GM19372 (cell line): ENCODE data around the gene RASL11A.
"Not testable (repeated sequence)": the region's sequence is repeated elsewhere in the genome, so short reads cannot be mapped to it uniquely, and the experiment has no call there.

Experiments used
- ATAC-seq: cut with Tn5 transposase; IDR thresholded peaks from one replicate; pipeline ENCODE4 v1.9.1; 2021; ENCODE audit warnings: mild to moderate bottlenecking, low read depth, moderate library complexity; ENCODE audit not compliant: unreplicated experiment

Gene RASL11A

GRCh38 chr13:27266917-27267316, 3.7 kb upstream of the RASL11A start:
- no peak for ATAC-seq

- no peak for ATAC-seq
These were observed 3.0 kb upstream of the RASL11A start for GRCh38 chr13:27267596-27267995.

GRCh38 chr13:27269114-27269665, 1.4 kb upstream of the RASL11A start:
- no peak for ATAC-seq

GRCh38 chr13:27271570-27272096, 1.0 kb downstream of the RASL11A start:
- ATAC-seq: no peak

GRCh38 chr13:27273658-27274425, 3.2 kb downstream of the RASL11A start:
- no peak for ATAC-seq

GRCh38 chr13:27274631-27275030, 4.0 kb downstream of the RASL11A start:
- no peak for ATAC-seq

- ATAC-seq: no peak
These were observed 5.6 kb downstream of the RASL11A start for GRCh38 chr13:27276188-27276587.

GRCh38 chr13:27279506-27279905, 8.9 kb downstream of the RASL11A start:
- ATAC-seq: no peak

- no peak for ATAC-seq
These were observed 9.5 kb downstream of the RASL11A start for GRCh38 chr13:27280009-27280656.

- ATAC-seq: no peak
These were observed 10.2 kb downstream of the RASL11A start for GRCh38 chr13:27280841-27281240.

GRCh38 chr13:27281420-27281819, 10.8 kb downstream of the RASL11A start:
- no peak for ATAC-seq

- no peak for ATAC-seq
These were observed 13.4 kb downstream of the RASL11A start for GRCh38 chr13:27283906-27284493.

- no peak for ATAC-seq
These were observed 17.8 kb downstream of the RASL11A start for GRCh38 chr13:27288392-27288791.

GRCh38 chr13:27289011-27289665, 18.5 kb downstream of the RASL11A start:
- ATAC-seq: no peak

- ATAC-seq: no peak
These were observed 20.1 kb downstream of the RASL11A start for GRCh38 chr13:27290715-27291114.

GRCh38 chr13:27291967-27292366, 21.3 kb downstream of the RASL11A start:
- not testable (repeated sequence) for ATAC-seq

GRCh38 chr13:27293076-27293691, 22.6 kb downstream of the RASL11A start:
- no peak for ATAC-seq

GRCh38 chr13:27293873-27294515, 23.4 kb downstream of the RASL11A start:
- no peak for ATAC-seq

GRCh38 chr13:27295096-27295495, 24.5 kb downstream of the RASL11A start:
- ATAC-seq: no peak

GRCh38 chr13:27295660-27296059, 25.0 kb downstream of the RASL11A start:
- ATAC-seq: no peak
